Osteoblast (primary cell): ENCODE measurements around the gene SLC25A28. TPM values are rescaled to one million over a fixed set of nuclear protein-coding genes. Genes with fewer than 3 reads are reported as not detected.
"Not testable (repeated sequence)": the region's sequence is repeated elsewhere in the genome, so short reads cannot be mapped to it uniquely, and the experiment has no call there.

Experiments used
- DNase-seq: peaks from one replicate; pipeline ENCODE4 v3.0.0; 2011; ENCODE audit warnings: low spot score, mixed read lengths; ENCODE audit not compliant: insufficient read length; ENCODE audit errors: missing footprints
- H2AFZ ChIP-seq: 2 replicates; pipeline ENCODE4 v1.6.0; 2011; ENCODE audit warnings: mild to moderate bottlenecking, low read length
- H3K27ac ChIP-seq: 2 replicates; pipeline ENCODE4 v1.5.1; 2011; ENCODE audit warnings: mild to moderate bottlenecking, low read depth, low read length, moderate library complexity
- H3K27me3 ChIP-seq: 2 replicates; pipeline ENCODE4 v1.6.0; 2012; ENCODE audit warnings: mild to moderate bottlenecking, control low read depth, inconsistent platforms, low read length, moderate library complexity; ENCODE audit not compliant: insufficient read depth
- H3K36me3 ChIP-seq: 2 replicates; pipeline ENCODE4 v1.5.1; 2011; ENCODE audit warnings: mild to moderate bottlenecking, low read length, control low read depth, moderate library complexity; ENCODE audit not compliant: insufficient read depth
- H3K4me1 ChIP-seq: 2 replicates; pipeline ENCODE4 v1.5.1; 2011; ENCODE audit warnings: mild to moderate bottlenecking, low read length, control low read depth, moderate library complexity; ENCODE audit not compliant: insufficient read depth
- H3K4me2 ChIP-seq: 2 replicates; pipeline ENCODE4 v1.6.0; 2011; ENCODE audit warnings: mild to moderate bottlenecking, low read length; ENCODE audit not compliant: insufficient read depth
- H3K4me3 ChIP-seq: fragments of 200-600 bp; sonication (generic); 3 replicates; pipeline ENCODE4 v1.5.1; 2012; ENCODE audit warnings: mild to moderate bottlenecking, low read length, inconsistent platforms; ENCODE audit not compliant: insufficient read depth
- H3K79me2 ChIP-seq: 2 replicates; pipeline ENCODE4 v1.6.0; 2012; ENCODE audit warnings: mild to moderate bottlenecking, low read length, control low read depth, inconsistent platforms; ENCODE audit not compliant: insufficient read depth
- H3K9me3 ChIP-seq: 2 replicates; pipeline ENCODE4 v1.5.1; 2011; ENCODE audit warnings: low read depth, low read length, control low read depth
- H4K20me1 ChIP-seq: 2 replicates; pipeline ENCODE4 v1.6.0; 2012; ENCODE audit warnings: mild to moderate bottlenecking, low read length, control low read depth; ENCODE audit not compliant: insufficient read depth
- total RNA-seq: library from RNA; depleted of rRNA; stranded (reverse); fragments of >200 nt; gene quantifications from 2 replicates; pipeline ENCODE4 v1.2.3, GENCODE V29; 2012
- TF ChIP-seq, protein P1 (sequence below): IDR thresholded peaks from 2 replicates; pipeline ENCODE4 v1.5.1; 2011; ENCODE audit warnings: mild to moderate bottlenecking, low read depth, low read length, moderate library complexity; ENCODE audit errors: extremely low read depth

Gene SLC25A28
- total RNA-seq, 1 donor, result 16.3 TPM

DNA sequence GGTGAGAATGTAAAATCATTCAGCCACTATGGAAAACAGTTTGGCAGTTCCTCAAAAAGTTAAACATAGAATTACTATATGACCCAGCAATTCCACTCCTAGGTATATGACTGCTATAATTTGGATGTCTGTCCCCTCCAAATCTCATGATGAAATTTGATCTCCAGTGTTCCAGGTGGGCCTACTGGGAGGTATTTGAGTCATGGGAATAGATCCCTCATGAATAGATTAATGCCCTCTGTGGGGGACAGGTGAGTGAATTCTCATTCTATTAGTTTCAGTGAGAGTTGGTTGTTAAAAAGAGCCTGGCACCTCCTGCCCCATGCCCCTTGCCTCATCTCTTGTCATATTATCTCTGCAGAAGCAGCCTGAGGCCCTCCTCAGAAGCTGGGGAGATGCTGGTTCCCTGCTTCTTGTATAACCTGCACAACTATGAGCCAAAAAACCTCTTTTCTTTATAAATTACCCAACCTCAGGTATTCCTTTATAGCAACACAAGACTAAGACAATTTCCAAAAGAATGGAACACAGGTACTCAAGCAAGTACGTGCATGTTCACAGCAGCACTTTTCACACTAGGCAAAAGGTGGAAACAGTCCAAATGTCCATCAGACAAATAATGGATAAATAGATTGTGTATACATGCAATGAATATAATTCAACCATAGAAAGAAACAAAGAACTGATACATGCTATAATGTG lies 8.8 kb upstream of the SLC25A28 start:
- Histone ChIP-seq H3K36me3 (no peaks in the 10 kb centered on the region), H3K27ac (no peak overlapping the region), H3K4me3 (no peak overlapping the region), H3K4me1 (peaks cover 9% of the 10 kb centered on the region), H3K27me3 (no peaks in the 10 kb centered on the region), H3K4me2 (no peak overlapping the region), H2AFZ (no peak overlapping the region), H4K20me1 (no peaks in the 10 kb centered on the region), H3K9me3 (no peaks in the 10 kb centered on the region), H3K79me2 (no peaks in the 10 kb centered on the region)
- TF ChIP-seq, protein P1, sequence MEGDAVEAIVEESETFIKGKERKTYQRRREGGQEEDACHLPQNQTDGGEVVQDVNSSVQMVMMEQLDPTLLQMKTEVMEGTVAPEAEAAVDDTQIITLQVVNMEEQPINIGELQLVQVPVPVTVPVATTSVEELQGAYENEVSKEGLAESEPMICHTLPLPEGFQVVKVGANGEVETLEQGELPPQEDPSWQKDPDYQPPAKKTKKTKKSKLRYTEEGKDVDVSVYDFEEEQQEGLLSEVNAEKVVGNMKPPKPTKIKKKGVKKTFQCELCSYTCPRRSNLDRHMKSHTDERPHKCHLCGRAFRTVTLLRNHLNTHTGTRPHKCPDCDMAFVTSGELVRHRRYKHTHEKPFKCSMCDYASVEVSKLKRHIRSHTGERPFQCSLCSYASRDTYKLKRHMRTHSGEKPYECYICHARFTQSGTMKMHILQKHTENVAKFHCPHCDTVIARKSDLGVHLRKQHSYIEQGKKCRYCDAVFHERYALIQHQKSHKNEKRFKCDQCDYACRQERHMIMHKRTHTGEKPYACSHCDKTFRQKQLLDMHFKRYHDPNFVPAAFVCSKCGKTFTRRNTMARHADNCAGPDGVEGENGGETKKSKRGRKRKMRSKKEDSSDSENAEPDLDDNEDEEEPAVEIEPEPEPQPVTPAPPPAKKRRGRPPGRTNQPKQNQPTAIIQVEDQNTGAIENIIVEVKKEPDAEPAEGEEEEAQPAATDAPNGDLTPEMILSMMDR, result no peak
- DNase-seq, result no peak

DNA sequence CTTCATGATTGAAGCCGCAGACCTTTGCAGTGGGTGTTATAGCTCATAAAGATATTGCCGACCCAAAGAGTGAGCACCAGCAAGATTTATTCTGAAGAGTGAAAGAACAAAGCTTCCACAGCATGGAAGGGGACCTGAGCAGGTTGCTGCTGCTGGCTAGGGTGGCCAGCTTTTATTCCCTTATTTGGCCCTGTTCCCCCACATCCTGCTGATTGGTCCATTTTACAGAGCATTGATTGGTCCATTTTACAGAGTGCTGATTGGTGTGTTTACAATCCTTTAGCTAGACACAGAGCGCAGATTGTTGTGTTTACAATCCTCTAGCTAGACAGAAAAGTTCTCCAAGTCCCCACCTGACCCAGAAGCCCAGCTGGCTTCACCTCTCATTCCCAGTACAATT lies 4.9 kb upstream of the SLC25A28 start:
- H3K4me2 ChIP-seq, DNase-seq, H3K9me3 ChIP-seq, H4K20me1 ChIP-seq, H3K4me3 ChIP-seq, H3K4me1 ChIP-seq, H3K36me3 ChIP-seq, H2AFZ ChIP-seq, H3K27me3 ChIP-seq, H3K27ac ChIP-seq, H3K79me2 ChIP-seq: not testable (repeated sequence)

DNA sequence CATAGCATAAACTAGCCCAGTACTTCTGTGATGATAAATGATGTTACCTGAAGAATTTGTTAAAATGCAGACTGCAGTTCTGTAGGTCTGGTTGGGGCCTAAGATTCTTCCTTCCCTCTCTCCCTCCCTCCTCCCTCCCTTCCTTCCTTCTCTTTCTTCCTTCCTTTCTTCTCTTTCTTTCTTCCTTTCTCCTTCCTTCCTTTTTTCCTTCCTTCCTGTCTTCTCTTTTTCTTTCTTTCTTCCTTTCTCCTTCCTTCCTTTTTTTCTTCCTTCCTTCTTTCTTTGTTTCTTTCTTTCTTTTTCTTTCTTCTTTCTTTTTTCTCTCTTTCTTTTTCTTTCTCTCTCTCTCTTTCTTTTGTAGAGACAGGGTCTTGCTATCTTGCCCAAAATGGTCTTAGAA lies 3.7 kb upstream of the SLC25A28 start:
- Histone ChIP-seq H3K4me1 (peaks cover 7% of the 10 kb centered on the region), H4K20me1 (no peaks in the 10 kb centered on the region), H3K27me3 (no peaks in the 10 kb centered on the region), H3K36me3 (no peaks in the 10 kb centered on the region), H3K27ac (no peak overlapping the region), H3K79me2 (peaks cover 11% of the 10 kb centered on the region), H3K4me2 (no peak overlapping the region), H3K4me3 (no peak overlapping the region), H3K9me3 (no peaks in the 10 kb centered on the region), H2AFZ (no peak overlapping the region)
- no peak for DNase-seq
- TF ChIP-seq, protein P1, result no peak

DNA sequence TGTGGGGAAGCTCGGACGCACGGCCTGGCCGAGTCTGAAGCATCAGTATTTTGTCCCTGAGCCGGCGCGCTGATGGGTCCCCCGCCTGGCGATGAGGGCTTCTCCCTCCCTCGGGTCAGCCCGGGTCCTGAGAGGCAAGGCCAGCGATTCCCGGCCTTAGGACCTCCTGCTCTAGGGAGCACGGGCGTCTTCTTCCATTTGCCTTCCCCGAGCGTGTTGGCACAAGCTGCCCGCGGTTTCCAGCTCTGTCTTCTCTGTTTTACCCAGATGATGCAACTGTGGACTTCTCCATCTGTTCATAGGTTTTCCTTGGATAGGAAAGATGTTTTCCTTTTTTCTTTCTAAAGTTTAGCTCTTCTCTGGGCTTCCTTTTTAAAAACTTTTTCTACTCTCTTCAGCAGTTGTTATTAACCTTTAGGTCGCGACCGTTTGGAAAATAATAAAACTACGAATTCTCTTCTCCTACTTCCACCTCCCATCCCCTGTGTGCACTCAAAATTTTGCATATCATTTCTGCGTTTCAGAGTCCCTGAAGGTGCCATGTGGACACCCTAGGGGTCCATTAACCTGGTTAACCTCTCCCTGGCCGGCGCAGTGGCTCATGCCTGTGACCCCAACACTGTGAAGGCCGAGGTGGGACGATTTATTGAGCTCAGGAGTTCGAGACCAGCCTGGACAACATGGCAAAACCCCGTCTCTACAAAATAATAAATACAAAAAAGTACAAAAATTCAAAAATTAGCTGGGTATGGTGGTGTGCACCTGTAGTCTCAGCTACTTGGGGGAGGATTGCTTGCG lies 1.4 kb upstream of the SLC25A28 start:
- DNase-seq, result peak; percentile 47
- peaks cover 34% of the 10 kb centered on the region for H3K79me2 ChIP-seq
- peak overlapping the region; percentile 78 for H2AFZ ChIP-seq
- peak overlapping the region; percentile 92 for H3K4me3 ChIP-seq
- H3K36me3 ChIP-seq, result no peaks in the 10 kb centered on the region
- no peaks in the 10 kb centered on the region for H3K9me3 ChIP-seq
- H3K4me2 ChIP-seq, result peak overlapping the region; percentile 88
- no peaks in the 10 kb centered on the region for H3K27me3 ChIP-seq
- peaks cover 18% of the 10 kb centered on the region for H4K20me1 ChIP-seq
- peaks cover 28% of the 10 kb centered on the region for H3K4me1 ChIP-seq
- H3K27ac ChIP-seq, result peak overlapping the region; percentile 97
- TF ChIP-seq, protein P1, result no peak
